AG04450 (cell line): ENCODE measurements around the gene EIF2D. TPM values are rescaled to one million over a fixed set of nuclear protein-coding genes. Genes with fewer than 3 reads are reported as not detected.

ENCODE experiments used
- CTCF ChIA-PET: fragments of 300-600, 350-600 bp; formaldehyde crosslinking; extraction: SDS; loops from one replicate; lab custom pipeline; 2022; ENCODE audit warnings: antibody characterized with exemption, inconsistent platforms; lab: Charles Lee
- POLR2A ChIA-PET: fragments of 350-600 bp; formaldehyde crosslinking; extraction: SDS; loops from one replicate; lab custom pipeline; 2021; ENCODE audit warnings: antibody characterized with exemption, inconsistent platforms; lab: Yijun Ruan, JAX
- DNase-seq: peaks from one replicate; pipeline ENCODE4 v3.0.0-alpha.2; 2011; ENCODE audit warnings: low read depth, low spot score
- H3K27ac ChIP-seq: one replicate; pipeline ENCODE4 v1.5.1; 2012; ENCODE audit warnings: low read depth, low read length, control low read depth
- H3K27me3 ChIP-seq: one replicate; pipeline ENCODE4 v1.6.0; 2012; ENCODE audit warnings: low read length; ENCODE audit not compliant: control insufficient read depth, insufficient read depth
- H3K4me3 ChIP-seq: 2 replicates; pipeline ENCODE4 v1.5.1; 2011; ENCODE audit warnings: mild to moderate bottlenecking, low read depth, low read length, control low read depth
- H3K9me3 ChIP-seq: 2 replicates; pipeline ENCODE4 v1.5.1; 2012; ENCODE audit warnings: low read length; ENCODE audit not compliant: control insufficient read depth, insufficient read depth
- CTCF ChIP-seq: IDR thresholded peaks from 2 replicates; pipeline ENCODE4 v1.5.1; 2011; ENCODE audit warnings: low read depth, low read length, control low read depth, inconsistent platforms
- polyA minus RNA-seq: library from RNA; depleted of rRNA, polyadenylated mRNA; stranded (reverse); fragments of >200 nt; gene quantifications from 2 replicates; pipeline ENCODE4 v1.2.3, GENCODE V29; 2011; rRNA and poly(A)+ RNA removed
- polyA plus RNA-seq: library from polyadenylated mRNA; depleted of rRNA; stranded (reverse); fragments of >200 nt; gene quantifications from 2 replicates; pipeline ENCODE4 v1.2.3, GENCODE V29; 2011; rRNA removed

The EIF2D gene
- polyA plus RNA-seq (71.8 and 74.0 TPM in 2 replicates), polyA minus RNA-seq (43.8 and 45.5 TPM in 2 replicates)

- POLR2A ChIA-PET: interaction anchor here (0.8 to 1.3 kb wide), 8 partner anchors 10 to 105 kb away, joined by 4 to 19 read pairs (median 6); partner anchors contain the start of genes DYRK3 and RASSF5
- Histone ChIP-seq H3K27ac (peak within 1 kb of the TSS; percentile 93), H3K4me3 (peak within 1 kb of the TSS; percentile 93), H3K27me3 (peaks cover 6% of the 10 kb centered on the region), H3K9me3 (no peaks in the 10 kb centered on the region)
- CTCF ChIA-PET: interaction anchor here (0.6 to 8.1 kb wide), 65 partner anchors 9 to 1399 kb away, joined by 3 to 104 read pairs (median 4); partner anchors contain the start of genes DYRK3 and RASSF5
- TF ChIP-seq CTCF: peak; percentile 91
- DNase-seq: peak; percentile 73
Observed at GRCh38 chr1:206612129-206612876, at the start of gene EIF2D. Gene EIF2D (minus strand): TSS chr1:206612465. CDS start chr1:206612342, 123 bp downstream.

- H3K27me3 ChIP-seq: peaks cover 14% of the 10 kb centered on the region
- ChIA-PET POLR2A (no interaction called here), CTCF (interaction anchor here (1.1 to 11.0 kb wide), 5 partner anchors 26 to 171 kb away, joined by 3 to 202 read pairs (median 104); partner anchors contain the start of genes DYRK3 and EIF2D)
- H3K4me3 ChIP-seq: no peak overlapping the region
- no peak for DNase-seq
- H3K9me3 ChIP-seq: no peaks in the 10 kb centered on the region; the same call in 1 of the 2 replicates
- H3K27ac ChIP-seq: no peak overlapping the region
- TF ChIP-seq CTCF: no peak
Observed at GRCh38 chr1:206661161-206661820, 49.0 kb upstream of the EIF2D start.

- ChIA-PET POLR2A (no interaction called here), CTCF (interaction anchor here (0.8 to 11.0 kb wide), 5 partner anchors 12 to 252 kb away, joined by 3 to 202 read pairs (median 23); partner anchors contain the start of gene DYRK3)
- no peak overlapping the region for H3K4me3 ChIP-seq
- no peak for DNase-seq
- H3K9me3 ChIP-seq: no peaks in the 10 kb centered on the region; the same call in 1 of the 2 replicates
- H3K27ac ChIP-seq: no peak overlapping the region
- peaks cover 14% of the 10 kb centered on the region for H3K27me3 ChIP-seq
- no peak for TF ChIP-seq CTCF
Observed at GRCh38 chr1:206660136-206660535, 47.9 kb upstream of the EIF2D start.

- H3K9me3 ChIP-seq: no peaks in the 10 kb centered on the region; the same call in 1 of the 2 replicates
- no peak overlapping the region for H3K27ac ChIP-seq
- DNase-seq: no peak
- ChIA-PET CTCF (interaction anchor here (0.6 to 11.0 kb wide), 6 partner anchors 10 to 254 kb away, joined by 3 to 202 read pairs (median 6); partner anchors contain the start of gene DYRK3), POLR2A (no interaction called here)
- no peak for TF ChIP-seq CTCF
- peaks cover 12% of the 10 kb centered on the region for H3K27me3 ChIP-seq
- H3K4me3 ChIP-seq: no peak overlapping the region
Observed at GRCh38 chr1:206658981-206659273, 46.7 kb upstream of the EIF2D start.
